Stimulated activated CD4-positive, alpha-beta T cell treated with anti-CD3 and anti-CD28 coated beads, Interleukin-1b, Interleukin-23, amount 100 ng/mL, for 1 hour (primary cell): ENCODE measurements around the gene KIF3A.

Experiments used
- DNase-seq, 2 donors: peaks; one replicate each; pipeline ENCODE4 v3.0.0-alpha.2; 2020; ENCODE audit warnings: low read depth in 2 of 2

The KIF3A gene

DNA sequence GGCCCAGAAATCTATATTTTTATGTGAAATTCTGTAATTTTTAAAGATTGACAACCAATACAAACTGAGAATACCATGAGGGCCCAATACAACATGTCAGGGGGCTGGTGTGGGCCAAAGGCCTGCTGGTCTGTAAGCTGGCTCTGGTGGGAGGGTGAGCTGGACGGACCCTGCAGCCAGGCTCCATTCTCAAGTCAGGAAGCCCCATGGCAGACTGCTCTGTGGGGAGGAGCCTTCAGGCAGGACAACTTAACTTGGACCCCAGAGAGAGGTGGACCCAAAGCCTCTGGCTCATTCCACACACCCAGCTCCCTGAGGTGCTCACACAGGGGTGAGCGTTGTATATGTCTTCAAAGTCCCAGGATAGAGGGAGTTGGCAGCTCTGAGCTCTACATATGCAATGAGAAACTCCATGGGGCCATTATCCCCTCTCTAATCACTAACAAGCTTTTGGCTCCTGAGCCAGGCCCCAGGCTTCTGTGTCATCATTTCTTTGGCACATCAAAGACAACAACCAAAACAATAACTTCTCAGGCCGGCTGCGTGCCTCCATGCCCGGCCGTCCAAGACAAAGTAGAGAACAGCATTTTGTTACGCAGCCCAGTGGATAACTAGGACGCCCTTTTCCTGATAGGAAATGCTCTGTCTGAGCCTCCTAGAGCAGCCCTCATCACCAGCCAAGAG, 33.3 kb upstream of the KIF3A start:
- DNase-seq: no peak

DNA sequence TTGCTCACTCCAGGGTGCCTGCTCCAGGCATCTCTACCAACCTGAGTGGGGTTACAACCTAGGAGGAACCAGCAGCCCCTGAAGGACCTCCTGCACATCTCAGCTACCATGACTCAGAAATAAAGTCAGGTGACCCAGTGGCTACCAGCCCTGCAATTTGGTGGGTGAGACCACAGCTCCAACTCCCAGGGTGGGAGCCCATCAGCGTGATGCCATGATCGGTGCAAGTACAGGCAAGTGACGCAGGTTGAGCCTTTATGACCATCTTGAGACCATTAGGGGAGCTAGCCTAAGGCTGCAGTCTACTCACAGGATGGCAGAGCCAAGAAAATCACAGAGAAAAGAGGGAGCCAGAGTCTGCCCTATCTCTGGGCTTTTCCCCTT, 31.1 kb upstream of the KIF3A start:
- DNase-seq: no peak

DNA sequence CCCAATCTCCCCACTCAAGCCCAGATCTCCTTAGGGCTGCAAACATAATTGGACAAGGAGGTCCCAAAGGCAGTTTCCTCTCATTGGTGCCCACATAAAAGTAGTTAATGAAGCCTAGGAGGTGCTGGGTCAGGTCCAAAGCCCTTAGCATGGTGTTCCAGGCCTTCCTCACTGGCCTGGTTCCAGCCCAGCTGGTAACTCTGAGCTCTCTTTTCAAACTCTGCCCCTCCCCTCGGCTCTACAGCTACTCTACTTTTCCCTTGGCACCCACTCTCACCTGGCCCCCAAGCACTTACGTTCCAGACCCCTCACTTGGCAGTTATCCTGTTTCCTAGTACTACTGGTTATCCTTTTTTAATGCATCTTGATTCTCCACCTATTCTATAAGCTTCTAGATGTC, 29.8 kb upstream of the KIF3A start:
- no peak for DNase-seq

DNA sequence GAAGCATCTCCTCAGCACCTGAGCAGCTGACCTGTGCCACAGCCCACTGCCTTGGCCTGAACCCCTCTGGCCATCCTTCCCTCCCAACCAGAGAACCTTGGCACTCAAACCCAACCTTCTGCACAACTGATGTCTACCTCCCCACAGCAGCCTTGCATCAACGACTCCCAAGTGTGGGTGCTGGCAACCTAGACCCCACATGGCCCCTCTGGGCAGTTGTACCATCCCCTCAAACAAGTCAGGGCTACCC, 29.4 kb upstream of the KIF3A start:
- DNase-seq: no peak

DNA sequence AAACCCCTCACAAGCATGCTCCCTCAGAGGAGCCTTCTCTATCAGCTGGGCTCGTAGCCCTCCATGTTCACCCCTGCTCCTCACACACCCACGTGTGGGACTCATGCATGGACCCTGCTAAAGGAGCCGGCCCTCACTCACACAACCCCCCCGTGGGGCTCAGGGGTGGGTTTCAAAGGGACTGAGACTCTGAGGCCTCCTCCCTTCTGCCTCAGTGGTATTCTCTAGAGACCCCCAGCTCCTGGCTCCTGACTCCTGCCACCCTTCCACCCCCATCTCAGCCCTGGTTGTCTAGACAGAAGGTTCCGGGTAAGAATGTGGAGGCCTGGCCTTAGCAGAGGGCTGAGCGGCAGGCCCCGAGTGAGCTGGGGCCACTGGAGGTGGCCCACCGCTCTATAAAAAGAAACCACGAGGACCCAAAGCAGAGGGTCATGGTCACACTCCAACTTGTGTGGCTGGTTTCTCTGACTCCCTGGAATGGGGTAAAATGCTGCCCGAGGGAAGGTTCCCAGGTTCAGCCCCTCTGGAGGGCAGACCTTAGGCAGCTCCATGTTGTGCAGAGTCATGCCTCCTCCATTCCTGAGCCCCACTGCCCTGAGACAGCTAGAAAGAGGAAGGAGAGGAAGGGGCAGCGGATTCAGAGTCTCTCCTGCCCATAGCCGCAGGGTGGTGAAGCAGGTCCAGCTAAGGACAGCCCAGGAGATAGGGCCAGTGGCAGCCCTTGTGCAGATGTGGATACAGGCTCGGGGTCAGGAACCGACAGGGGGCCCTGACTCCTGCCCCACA, 28.9 kb upstream of the KIF3A start:
- no peak for DNase-seq

DNA sequence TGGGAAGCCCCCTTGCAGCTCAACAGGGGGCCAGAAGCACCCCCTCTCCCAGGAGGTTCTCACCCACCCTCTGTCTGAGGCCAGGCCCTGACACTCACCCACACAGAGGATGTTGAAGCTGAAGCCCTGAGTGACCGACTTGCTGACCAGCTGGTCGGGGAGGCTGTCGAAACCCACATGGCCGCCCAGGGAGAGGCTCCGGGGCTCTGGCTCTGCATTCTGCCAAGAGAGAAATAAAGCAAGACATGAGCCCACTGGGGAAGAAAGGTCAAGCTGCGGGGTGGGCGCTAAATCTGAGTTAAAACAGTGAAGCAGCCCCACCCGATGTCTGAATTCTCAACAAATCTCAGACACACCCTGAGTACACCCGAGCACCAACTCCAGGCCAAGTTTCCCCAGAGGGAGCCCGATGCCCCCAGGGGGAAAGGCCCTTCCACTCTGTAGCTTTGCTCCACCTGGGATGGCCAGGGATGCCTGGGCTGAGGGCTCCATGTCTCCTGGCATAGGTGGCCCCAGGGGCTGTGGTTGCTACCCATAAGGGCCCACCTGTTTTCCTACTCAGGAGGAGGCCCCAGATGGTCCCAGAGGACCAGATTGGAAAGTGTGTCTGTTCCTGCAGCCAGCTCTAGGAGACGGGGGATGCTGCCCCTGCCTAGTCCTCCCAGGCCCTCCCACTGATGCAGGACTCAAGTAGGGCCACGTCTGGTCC, 28.1 kb upstream of the KIF3A start:
- no peak for DNase-seq

DNA sequence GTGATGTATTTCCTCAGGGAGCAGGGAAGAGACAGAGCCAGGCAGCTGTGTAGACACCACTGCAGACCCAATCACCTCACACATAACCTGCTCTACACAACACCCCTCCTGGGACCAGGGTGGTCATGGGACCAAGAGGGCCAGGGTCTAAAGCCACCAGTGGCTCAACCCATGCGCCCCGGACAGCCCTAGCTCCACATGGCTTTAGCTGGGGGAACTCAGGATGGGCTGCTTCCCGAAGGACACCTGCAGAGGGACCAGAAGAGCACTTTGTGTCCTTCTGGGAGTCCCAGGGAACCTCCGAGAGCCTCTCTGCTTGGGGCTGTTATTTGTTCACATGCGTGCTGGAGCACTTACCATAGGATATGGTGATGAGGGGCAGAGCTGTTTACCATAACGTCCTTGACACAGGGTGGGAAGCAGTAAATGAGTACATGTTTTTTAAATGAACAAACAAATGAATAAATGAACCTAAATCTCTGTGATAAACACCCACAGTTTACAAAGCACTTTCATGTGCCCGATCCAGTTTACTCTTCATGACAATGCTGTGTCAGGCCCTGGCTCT, 27.4 kb upstream of the KIF3A start:
- no peak for DNase-seq

DNA sequence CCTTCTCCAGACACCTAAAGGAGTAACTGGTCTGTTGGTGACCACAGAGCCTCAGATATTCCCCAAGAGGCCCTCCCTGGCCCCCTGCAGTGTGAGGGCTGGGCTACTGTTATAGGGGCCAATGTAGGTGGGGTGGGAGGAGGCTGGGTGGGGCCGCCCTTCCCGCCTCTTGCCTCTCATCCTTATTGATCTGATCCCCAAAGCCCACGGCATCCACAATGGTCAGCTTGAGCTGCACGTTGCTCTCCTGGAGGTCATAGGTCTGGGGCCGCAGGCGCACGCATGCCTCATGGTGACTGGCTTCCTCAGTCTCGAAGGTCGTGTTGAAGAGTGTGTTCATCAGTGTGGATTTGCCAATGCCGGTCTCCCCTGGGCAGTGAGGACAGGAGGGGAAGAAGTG, 26.7 kb upstream of the KIF3A start:
- no peak for DNase-seq

DNA sequence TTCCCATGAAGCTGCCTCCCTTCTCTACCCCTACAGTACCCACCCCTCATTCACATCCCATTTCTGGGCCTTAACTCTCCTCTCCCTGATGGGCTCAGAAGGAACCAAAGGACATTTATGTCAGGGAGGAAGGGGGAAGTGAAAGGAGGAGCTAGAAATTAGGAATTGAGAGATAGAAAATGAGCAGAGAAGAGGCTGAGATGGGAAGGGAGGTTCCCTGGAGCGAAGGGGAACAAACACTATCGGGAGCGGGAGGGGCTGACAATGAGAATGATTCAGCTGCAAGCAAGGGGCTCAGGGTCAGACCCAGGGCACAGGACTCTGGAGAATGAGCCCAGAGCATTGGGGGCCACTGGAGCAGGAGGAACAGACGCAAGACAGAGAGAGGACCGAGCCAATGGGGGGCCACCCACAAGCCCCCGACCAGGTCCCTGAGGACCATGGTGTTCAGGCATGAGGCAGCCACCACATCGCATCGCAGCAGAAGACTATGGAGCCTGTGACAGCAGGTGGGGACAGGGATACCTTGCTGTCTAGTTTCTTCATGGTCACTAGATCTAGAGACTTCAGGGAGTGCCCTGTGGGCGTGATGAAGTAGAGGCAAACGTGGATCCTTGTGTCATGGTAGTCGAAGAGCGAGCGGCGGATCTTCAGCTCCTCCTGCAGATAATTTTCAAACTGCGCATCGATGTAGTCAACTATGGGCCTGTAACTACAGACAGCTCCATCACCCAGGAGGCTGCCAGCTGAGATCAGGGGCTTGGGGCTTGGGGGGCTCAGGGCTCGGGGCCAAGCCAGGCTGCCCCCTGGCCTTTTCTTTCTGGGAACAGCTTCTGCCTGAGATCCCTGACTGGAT, 26.1 kb upstream of the KIF3A start:
- DNase-seq: no peak

DNA sequence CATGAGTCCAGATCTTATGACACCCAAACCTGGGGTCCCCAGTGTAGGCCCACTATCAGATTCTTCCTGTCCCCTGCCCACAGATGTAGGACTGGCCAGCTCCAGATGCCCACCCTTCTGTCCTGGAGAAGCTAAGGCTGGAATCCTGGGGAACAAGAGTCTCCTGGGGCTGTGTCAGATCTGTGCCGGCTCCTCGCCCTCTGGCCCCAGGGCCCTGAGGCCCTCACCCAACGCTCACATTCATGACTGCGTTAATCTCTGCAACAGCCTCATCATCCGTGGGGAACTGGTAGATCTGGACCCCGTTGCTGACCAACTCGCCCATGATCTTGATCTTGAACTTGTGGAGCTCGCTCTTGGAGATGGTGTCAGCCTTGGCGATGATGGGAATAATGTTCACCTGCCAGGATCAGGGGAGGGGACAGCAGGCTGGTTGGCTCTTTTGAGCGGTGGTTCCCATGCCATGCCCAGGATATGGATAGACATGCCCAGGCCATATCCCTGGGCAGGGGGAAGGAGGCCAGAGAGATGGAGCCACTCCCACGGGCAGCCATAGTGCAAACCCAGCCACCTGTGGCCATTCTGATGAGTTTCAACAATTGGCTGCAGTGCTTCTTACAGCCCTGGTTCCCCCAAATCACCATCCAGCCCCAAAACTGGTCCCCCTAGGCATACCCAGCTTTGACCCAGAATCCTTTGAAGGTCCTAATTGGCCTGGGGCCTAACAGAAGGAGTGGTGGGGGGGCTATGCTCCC, 25.1 kb upstream of the KIF3A start:
- DNase-seq: no peak

DNA sequence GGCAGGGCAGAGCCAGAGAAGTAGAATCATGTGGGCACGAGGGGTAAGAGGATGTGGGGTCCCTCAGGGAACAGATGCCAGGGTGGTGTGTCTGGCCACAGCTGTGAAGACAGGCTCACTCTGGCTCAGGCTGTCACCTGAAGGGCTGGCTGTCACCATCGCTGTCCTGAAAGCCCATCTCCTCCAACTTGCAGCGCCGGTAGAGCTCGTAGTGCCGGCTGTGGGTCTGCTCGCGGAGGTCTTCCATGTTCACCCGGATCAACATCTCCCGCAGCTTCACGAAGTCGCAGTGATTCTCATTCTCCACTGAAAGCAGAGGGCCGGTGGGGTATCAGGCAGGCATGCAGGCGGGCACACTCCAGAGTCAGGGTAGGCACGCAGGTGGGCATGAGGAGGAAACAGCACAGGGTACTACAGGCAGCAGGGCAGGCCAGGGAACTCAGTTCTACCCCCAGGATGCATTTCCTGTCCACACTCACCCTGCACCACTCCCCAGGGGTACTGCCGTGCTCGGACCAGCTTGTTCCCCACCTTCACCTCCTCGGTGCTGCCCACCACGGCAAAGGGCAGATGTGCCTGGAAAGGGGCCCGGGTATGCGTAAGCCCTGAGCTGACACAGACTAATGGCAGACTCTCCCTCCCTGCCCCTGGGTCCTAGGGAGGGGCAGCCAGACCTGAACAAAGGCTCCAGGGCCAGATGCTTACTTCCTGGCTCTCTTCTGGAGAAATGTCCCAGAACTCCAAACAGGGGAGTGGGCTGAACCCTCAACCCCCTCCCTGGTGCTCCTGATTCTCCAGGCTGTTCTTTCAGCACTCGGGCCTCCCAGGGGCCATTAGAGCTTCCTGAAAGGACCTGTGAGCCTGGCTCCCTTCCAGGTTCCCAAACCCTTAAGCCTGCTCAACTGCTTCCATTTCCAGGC, 24.2 kb upstream of the KIF3A start:
- no peak for DNase-seq

DNA sequence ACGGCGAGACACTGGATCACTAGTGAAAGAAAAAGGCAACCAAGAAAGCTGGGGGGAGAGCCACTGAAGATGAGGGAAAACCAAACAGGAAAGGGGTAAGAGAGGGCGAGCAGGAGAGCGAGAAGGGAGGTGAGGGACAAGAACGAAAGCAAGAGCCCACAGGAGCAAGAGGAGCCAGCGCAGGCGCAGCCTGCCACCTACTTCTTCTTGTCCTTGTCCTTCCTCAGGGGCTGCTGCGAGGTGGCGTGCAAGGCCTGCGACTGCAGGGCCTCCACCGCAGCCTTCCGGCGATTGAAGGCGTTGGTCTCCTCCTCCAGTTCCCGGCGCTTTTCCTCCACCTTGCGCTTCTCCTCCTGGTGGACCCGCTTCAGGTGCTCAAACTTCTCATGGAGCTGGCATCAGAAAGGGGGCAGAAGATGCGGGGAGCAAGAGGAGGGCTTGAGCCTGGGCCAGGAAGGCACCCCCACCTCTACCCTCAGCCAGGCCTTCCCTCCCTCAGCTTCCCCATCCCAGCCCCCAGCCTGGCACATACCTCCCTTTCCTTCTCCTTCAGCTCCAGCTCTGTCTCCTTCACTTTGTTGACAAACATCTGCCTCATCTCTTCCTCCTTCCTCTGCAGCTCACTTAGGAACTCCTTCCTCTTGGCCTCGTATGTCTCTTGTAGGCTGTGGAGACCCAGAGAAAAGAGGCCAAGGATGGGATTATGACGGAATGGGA, 23.4 kb upstream of the KIF3A start:
- DNase-seq: no peak

DNA sequence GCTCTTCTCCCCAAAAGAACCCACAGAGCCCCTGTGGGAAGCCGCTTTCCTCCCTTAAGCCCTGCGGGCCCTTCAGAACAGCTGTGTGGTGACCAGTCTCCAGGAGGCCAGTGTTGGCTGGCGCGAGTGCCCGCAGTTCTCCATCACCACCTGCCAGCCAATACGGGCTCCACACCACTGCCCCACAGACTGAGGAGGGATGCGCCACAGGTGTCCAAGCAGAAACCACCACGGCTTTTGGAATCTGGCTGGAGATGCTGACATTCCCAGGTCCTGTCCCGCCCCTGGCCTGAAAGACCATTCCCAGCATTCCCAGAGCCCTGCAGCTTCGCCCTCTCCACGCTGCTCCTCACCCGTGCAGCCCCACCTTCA, 22.7 kb upstream of the KIF3A start:
- DNase-seq: no peak

DNA sequence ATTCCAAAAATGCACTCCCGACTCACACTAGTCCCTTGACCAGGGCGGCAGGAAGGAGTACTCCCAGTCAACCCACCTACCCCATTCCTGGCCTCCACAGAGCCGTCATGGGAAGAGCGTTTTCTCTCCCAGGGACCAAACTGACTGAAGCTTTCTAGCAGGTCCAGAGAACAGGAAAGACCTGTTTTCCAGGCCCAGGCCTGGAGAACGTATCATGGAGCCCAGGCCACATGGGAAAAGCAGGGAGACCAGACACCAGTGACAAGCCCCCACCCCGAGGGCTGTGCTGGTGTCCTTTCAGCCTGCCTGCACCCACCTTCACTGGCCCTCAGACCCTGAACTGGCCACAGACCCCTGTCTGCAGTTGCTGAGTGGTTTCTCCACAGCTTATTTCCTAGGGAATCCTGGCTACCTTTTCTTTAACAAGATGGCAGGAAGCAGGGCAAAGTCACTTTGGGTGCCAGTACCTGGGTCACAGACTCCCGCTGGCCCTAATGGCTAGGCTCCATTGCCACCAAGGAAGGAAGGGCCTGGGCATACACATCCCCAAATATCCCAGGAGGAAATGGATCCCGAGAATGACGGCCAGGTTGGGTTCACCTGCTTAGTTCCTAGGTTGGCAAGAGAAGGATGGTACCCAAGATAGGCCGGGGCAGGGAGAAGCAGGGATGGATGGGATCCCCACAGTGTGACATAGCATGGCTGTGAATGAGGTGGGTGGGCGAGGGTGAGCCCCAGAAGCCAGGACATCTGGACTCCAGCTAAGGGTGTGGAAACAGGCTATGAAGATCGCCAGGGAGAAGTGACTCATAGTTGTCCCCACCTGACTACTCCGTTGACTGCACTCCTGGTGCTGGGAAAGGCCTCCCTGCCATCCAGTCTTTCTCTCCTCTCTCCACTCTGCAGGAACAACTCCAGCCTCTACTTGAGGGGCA, 22.0 kb upstream of the KIF3A start:
- no peak for DNase-seq

DNA sequence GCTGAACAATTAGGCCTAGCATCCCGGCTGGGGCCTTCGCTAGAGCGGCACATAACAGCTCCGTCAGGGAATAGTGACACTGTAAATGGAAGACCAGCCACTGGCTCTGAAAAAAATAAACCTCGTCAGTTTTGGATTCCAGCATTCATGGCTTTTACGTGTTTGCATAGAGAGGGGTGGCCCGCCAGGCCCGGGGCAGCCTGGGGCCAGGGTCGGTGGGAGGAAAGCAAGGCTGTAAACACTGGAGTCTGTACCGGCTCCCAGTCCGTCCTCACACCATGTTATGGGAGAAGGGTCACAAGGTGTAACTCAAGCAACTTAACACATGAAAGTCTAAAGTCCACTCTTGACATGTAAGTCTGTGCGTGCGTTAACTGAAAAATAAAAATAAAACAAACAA, 21.1 kb upstream of the KIF3A start:
- no peak for DNase-seq

DNA sequence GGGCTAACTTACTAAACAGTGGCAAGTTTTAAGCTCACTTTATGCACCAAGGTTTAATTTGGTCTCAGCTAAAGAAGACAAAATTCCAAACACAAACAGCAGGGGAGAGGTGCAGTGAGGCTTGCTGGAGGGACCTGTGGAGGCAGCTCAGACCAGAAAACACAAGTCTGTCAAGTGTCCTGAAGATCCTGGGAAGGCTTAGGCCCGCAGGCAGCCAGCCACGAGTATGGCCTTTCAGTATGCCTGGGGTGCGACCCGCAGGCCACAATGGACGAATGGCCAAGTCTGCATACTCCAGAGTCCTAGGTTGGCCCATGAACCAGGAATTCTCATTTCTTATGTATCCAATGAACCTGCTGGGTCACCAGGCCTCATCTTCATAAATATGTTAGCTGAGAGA, 19.2 kb upstream of the KIF3A start:
- DNase-seq: no peak

DNA sequence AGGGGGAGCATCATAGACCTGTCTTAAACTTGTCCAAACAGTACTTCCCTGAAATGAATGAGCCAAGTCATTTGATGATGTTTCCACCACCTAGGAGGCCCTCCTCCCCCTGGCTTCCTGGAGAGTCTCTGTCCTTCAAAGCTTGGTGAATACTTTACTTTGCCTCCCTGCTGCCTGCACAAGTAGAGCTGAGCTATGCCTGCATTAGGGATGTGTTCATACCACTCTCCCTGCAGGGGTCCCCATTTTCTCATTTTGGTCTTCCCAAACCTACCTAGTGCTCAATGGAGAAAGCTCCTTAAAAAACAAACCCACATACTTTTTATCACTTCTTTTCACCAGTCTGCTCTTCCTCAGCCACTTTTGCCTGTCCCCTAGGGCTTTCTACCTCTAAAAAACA, 17.6 kb upstream of the KIF3A start:
- no peak for DNase-seq

DNA sequence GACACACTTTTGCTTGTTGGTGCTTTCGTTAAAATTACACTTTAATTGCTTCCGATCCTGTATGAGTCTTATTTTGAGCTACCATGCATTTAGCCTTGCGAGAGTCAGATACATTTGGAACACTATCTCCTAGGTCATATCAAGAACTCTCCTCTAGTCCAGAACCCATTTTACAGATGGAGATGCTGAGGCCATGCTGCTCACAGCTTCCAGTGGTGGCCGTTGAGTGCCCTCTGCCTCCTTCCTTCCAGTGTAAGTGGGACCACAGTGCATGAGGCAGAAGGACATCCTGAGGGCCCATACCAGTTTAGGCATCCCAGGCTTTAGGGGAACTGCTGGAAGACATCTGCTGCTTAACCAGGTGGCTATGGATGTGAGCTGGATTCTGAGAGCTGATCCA, 16.8 kb upstream of the KIF3A start:
- no peak for DNase-seq
